Measurements from ENCODE around the gene GMEB2.
A peak's percentile ranks its signal among the peaks of the same experiment; 100 is the strongest.

Gene GMEB2

DNA sequence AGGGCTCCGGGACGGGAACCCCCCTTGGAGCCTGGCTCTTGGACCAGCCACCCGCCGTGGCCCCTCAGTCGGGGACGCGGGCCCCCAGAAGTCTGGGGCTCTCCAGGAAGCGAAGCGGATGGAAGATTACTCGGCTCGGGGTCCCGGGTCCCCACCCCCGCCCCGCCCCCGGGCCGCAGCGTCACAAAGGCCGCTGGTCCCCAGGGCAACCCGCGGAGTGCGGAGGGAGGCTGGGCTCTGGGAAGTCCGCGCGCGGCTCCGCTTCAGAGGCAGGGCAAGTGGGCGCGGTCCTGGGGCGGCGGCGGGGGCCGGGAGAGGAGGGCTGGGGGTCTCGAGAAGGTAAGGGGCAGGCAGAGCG lies 73.0 kb downstream of the GMEB2 start, which contains the start of gene FNDC11:
Gene FNDC11, plus strand, starts transcription at position 227 of the 358 bp plus-strand sequence. CDS start 1,505 bp downstream, outside the sequence.
- Mint-ChIP-seq H3K4me3 (peak within 1 kb of the TSS; percentile 76), H3K36me3 (ENCODE audit: low read depth) (no peaks in the 10 kb centered on the region), H3K27me3 (ENCODE audit: low read depth, poor library complexity) (peaks cover 21% of the 10 kb centered on the region), H3K27ac (no peak within 1 kb of the TSS), H3K4me1 (peaks cover 20% of the 10 kb centered on the region), H3K9me3 (no peaks in the 10 kb centered on the region)
- TF ChIP-seq, protein P1, sequence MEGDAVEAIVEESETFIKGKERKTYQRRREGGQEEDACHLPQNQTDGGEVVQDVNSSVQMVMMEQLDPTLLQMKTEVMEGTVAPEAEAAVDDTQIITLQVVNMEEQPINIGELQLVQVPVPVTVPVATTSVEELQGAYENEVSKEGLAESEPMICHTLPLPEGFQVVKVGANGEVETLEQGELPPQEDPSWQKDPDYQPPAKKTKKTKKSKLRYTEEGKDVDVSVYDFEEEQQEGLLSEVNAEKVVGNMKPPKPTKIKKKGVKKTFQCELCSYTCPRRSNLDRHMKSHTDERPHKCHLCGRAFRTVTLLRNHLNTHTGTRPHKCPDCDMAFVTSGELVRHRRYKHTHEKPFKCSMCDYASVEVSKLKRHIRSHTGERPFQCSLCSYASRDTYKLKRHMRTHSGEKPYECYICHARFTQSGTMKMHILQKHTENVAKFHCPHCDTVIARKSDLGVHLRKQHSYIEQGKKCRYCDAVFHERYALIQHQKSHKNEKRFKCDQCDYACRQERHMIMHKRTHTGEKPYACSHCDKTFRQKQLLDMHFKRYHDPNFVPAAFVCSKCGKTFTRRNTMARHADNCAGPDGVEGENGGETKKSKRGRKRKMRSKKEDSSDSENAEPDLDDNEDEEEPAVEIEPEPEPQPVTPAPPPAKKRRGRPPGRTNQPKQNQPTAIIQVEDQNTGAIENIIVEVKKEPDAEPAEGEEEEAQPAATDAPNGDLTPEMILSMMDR (IDR thresholded peaks at IDR 0.05) = no peak
- peak; percentile 81 for DNase-seq

DNA sequence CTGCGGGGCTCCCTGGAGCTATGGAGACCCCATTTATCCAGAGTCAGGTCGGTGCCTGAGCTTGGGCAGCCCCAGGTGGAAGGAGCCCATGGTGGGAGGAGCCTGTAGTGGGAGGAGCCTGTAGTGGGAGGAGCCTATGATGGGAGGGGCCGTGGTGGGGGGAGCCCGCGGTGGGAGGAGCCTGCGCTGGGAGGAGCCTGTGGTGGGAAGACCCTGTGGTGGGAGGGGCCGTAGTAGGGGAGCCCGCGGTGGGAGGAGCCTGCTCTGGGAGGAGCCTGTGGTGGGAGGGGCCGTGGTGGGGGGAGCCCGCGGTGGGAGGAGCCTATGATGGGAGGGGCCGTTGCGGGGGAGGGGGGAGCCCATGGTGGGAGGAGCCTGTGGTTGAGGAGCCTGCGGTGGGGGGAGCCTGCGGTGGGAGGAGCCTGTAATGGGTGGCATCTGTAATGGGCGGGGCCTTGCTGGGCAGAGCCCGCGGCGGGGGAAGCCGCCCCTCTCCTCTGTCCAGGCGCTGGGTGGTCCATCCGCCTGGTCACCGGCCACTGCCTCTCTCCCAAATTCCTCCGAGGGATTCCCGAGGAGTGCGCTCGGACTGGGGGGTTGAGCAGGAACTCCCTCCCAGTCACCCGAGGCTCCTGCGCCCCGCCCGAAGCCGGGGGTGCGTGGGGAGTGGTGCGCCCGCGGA lies 73.5 kb downstream of the GMEB2 start:
- Mint-ChIP-seq H3K4me1 (peaks cover 20% of the 10 kb centered on the region), H3K27me3 (ENCODE audit: low read depth, poor library complexity) (peaks cover 26% of the 10 kb centered on the region), H3K27ac (no peak overlapping the region), H3K9me3 (no peaks in the 10 kb centered on the region), H3K4me3 (peak overlapping the region; percentile 76), H3K36me3 (ENCODE audit: low read depth) (no peaks in the 10 kb centered on the region)
- peak; percentile 96 for DNase-seq
- TF ChIP-seq, protein P1 (IDR thresholded peaks at IDR 0.05) = no peak

DNA sequence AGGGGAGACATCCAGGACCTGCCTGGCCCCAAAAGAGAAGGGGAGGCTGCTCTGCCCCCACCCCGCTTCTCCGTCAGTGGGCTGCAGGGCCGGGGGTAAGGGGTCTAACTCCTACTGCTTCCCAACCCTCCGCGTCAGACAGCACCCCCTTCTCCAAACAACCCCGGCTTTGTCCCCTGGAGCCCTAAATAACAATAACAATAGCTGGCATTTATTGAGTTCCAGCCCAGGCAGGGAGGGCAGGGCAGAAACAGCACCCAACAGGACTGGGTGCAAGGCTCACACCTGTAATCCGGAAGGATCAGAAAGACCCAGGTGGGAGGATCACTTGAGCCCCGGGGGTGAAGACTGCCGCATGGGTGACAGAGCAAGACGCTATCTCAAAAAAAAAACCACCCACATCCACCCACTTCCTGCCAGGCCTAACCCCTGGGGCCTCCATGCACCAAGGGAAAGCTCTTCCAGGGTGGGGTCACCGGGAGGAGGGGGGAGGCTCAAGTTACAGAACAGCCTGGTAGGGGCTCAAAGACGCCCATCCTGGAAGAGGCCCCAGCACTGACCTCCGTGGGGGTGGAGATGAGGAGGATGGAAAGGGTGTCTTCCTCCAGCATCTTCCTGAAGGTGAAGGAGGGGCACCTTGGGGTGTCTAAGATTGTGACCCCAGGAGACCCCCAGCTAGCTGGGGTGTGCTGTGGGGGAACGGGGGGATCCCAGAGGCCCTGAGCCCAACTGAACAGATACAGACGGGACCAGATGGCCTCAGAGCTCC lies 74.2 kb downstream of the GMEB2 start:
- peak overlapping the region; percentile 28 for H3K4me3 Mint-ChIP-seq
- H3K27me3 Mint-ChIP-seq (ENCODE audit: low read depth, poor library complexity) = peaks cover 26% of the 10 kb centered on the region
- H3K36me3 Mint-ChIP-seq (ENCODE audit: low read depth) = no peaks in the 10 kb centered on the region
- no peak overlapping the region for H3K27ac Mint-ChIP-seq
- H3K4me1 Mint-ChIP-seq = peaks cover 20% of the 10 kb centered on the region
- no peak for DNase-seq
- TF ChIP-seq, protein P1 (IDR thresholded peaks at IDR 0.05) = no peak
- no peaks in the 10 kb centered on the region for H3K9me3 Mint-ChIP-seq

DNA sequence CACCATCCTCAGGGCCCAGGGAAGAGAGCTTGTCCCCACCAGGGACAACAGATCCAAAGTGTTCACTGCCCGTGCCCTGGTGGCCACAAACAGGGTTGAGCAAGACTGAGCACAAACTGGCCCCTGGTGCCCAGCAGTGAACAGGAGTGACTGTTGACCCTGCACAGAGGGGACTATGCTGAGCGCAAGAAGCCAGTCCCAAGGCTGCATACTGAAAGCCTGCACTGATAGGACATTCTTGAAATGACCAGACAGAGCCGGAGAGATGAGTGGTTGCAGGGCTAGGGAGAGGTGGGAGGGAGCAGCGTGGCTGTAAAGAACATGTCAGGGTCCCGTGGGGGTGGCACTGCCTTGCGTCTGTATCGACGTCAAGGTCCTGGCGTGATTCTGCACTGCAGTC lies 75.8 kb downstream of the GMEB2 start:
- Mint-ChIP-seq H3K9me3 (no peaks in the 10 kb centered on the region), H3K36me3 (ENCODE audit: low read depth) (no peaks in the 10 kb centered on the region), H3K27ac (no peak overlapping the region), H3K27me3 (ENCODE audit: low read depth, poor library complexity) (peaks cover 23% of the 10 kb centered on the region), H3K4me1 (peaks cover 14% of the 10 kb centered on the region), H3K4me3 (no peak overlapping the region)
- no peak for DNase-seq
- TF ChIP-seq, protein P1 (IDR thresholded peaks at IDR 0.05) = no peak

DNA sequence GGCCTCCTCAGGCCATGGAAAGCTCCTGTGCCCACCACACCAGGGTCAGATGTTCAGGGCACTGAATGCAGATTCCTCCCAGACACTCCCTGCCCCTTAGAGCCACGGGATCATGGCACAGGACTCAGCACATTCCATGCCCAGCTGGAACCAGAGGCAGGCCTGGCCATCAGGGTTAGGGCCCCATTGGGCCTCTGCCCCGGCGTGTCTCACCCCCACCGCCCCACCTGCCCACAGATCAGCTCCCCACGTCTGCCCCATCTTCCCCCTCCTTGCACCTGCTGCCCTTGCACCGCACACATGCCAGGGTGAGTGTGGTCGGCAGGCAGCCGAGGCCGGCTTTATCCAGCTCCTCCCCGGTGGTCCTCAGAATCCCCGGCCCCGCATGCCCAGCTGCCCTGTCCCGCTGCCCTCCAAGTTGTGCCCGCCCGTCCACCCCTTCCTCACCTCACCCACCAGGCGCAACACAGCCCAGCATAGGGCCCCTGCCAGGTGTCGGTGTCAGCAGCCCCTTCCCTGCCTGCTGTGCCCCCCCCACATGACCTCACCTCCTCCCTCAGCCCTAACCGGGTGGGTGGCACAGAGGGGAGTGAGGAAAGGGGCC lies 77.1 kb downstream of the GMEB2 start:
- no peak for DNase-seq

More for the DNA sequence above, 77.1 kb downstream of the GMEB2 start:
- Mint-ChIP-seq H3K27ac (no peak overlapping the region), H3K36me3 (ENCODE audit: low read depth) (no peaks in the 10 kb centered on the region), H3K4me1 (peaks cover 14% of the 10 kb centered on the region), H3K4me3 (no peak overlapping the region), H3K9me3 (no peaks in the 10 kb centered on the region), H3K27me3 (ENCODE audit: low read depth, poor library complexity) (peaks cover 31% of the 10 kb centered on the region)
- TF ChIP-seq, protein P1 (IDR thresholded peaks at IDR 0.05) = no peak

Measured in nephron progenitor cell (in vitro differentiated cells).